Tibial nerve (tissue), 4 donors: Measurements from ENCODE around the gene PET100. TPM values are rescaled to one million over a fixed set of nuclear protein-coding genes. Genes with fewer than 3 reads are reported as not detected.

Source experiments
- DNase-seq, 2 donors: peaks; one replicate each; pipeline ENCODE4 v3.0.0-alpha.2; 2019; ENCODE audit warnings: low spot score in 2 of 2
- H3K27ac ChIP-seq, 4 donors: fragments of 200-600 bp; sonication (generic) in 3 of 4; one replicate each; pipeline ENCODE4 v1.5.1; 2017 to 2019; ENCODE audit warnings: mild to moderate bottlenecking in 1 of 4
- H3K27me3 ChIP-seq, 2 donors: fragments of 200-600 bp; sonication (generic) in 1 of 2; one replicate each; pipeline versions ENCODE4 v1.5.1 to v1.6.0; 2017 to 2019
- H3K36me3 ChIP-seq, 3 donors: fragments of 200-600 bp; sonication (generic); one replicate each; pipeline ENCODE4 v1.5.1; 2018 to 2019
- H3K4me1 ChIP-seq, 4 donors: fragments of 200-600 bp; sonication (generic) in 3 of 4; one replicate each; pipeline ENCODE4 v1.5.1; 2017 to 2019
- H3K4me3 ChIP-seq, 4 donors: fragments of 200-600 bp; sonication (generic) in 3 of 4; one replicate each; pipeline ENCODE4 v1.5.1; 2017 to 2019; ENCODE audit warnings: mild to moderate bottlenecking in 1 of 4, moderate library complexity in 1 of 4
- H3K9me3 ChIP-seq, 4 donors: fragments of 200-600 bp; sonication (generic) in 3 of 4; one replicate each; pipeline ENCODE4 v1.5.1; 2017 to 2019
- CTCF ChIP-seq, 5 experiments: fragments of 200-600 bp in 3 of 5; fragments of 450-650 bp in 2 of 5; sonication (generic) in 3 of 5; IDR thresholded peaks; one replicate each; pipeline ENCODE4 v1.5.1; 2016 to 2019; ENCODE audit warnings: antibody characterized with exemption in 5 of 5, mild to moderate bottlenecking in 3 of 5, moderate library complexity in 2 of 5
- EP300 ChIP-seq, 2 donors: sonication (generic); formaldehyde crosslinking; IDR thresholded peaks; one replicate each; pipeline ENCODE4 v1.6.1; 2017; ENCODE audit warnings: antibody characterized with exemption in 2 of 2, mild to moderate bottlenecking in 1 of 2
- POLR2A ChIP-seq, 2 donors: fragments of 450-650 bp; IDR thresholded peaks; one replicate each; pipeline ENCODE4 v1.6.1; 2017; ENCODE audit warnings: antibody characterized with exemption in 2 of 2, mild to moderate bottlenecking in 2 of 2, moderate library complexity in 2 of 2
- WGBS, 2 donors: methylation state at CpG; one replicate each; pipeline ENCODE4 v1.1.5; 2018; 5-methylcytosine and 5-hydroxymethylcytosine counted together
- total RNA-seq, 4 donors: library from RNA; depleted of rRNA; stranded (reverse); fragments of >200 nt; gene quantifications; one replicate each; pipeline ENCODE4 v1.1.0, GENCODE V29; 2016

The PET100 gene
- total RNA-seq, 4 donors from 2014 or later = 10.8 to 39.9 (median 30.6) TPM

DNA sequence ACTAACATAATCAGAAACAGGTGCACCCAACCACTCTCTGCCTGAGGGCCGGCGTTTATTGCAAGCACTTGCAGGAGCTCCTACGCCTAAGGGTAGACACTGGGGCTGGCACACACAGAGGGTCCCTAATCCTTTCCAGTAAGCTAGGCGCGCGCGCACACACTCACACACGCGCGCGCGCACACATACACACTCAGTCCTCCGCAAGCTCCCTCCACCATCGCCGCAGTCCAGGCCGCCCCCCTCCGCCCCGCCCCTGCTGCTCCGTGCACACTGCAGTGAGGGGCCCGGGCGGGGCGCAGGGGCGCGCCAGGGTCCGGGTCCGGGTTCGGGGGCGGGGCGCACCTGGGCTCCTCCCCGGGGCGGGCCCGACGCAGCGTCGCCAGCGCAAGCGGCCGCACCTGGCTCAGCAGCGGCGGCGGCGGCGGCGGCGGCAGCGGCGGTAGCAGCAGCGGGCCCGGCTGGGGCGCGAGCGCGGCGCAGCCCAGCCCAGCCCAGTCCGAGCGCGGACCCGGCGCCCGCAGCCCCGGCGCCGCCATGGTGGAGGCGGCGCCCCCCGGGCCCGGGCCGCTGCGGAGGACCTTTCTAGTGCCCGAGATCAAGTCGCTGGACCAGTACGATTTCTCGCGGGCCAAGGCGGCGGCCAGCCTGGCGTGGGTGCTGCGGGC, 34.0 kb upstream of the PET100 start, which contains the start of gene CAMSAP3:
TSS of gene CAMSAP3 (plus strand) at position 398 of the 668 bp plus-strand sequence. CDS start at position 538, 140 bp downstream.
- Histone ChIP-seq H3K27ac (peak within 1 kb of the TSS in 1 of 4 donors; percentile 34), H3K36me3 (no peaks in the 10 kb centered on the region)
- WGBS, 2 donors = 2 to 3% methylated on average over 19 to 45 of the region's 78 CpGs

DNA sequence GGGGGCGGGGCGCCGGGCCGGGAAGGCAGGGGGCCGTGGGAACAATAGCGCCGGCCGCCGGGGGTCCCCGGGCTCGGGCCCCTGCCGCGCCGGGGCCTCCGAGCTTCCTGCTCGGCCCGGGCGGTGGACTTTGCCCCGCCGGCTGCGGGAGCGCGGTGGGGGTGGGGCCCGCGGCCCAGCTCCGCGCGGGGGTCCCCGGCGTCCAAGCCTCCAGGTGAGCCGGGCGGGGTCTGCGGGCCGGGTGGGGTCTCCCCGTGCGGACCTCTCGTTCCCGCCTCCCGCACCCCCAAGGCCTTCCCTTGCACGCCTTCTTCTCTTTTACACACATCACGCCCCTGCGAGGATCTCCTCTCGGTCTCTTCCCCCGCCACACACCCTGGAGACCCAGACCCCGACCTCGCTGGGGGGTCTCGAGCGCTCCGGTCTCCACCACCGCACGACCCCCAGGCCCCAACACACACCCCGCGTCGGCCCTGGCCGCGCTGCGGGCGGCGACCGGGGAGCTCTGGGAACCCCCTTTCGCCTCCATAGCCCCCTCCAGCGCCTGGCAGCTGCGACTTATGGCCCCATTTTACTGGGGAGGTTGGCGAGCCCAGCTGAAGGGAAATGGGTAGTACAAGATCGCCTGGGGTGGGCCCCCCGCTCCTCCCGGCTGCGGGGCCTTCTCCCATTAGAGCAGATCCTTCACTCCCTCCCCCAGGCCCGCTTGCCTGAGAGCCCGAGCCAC, 33.2 kb upstream of the PET100 start:
- Histone ChIP-seq H3K9me3 (no peaks in the 10 kb centered on the region), H3K27ac (peak overlapping the region in 1 of 4 donors; percentile 34), H3K4me3 (peak overlapping the region in 2 of 4 donors; percentile 24 to 26), H3K36me3 (no peaks in the 10 kb centered on the region), H3K4me1 (peaks cover 0 to 10% (median 2%) of the 10 kb centered on the region in 4 donors), H3K27me3 (peaks cover 0 to 58% of the 10 kb centered on the region in 2 donors)
- 1 to 6% methylated on average over 26 to 46 of the region's 70 CpGs for WGBS, 2 donors
- no peak for DNase-seq
- TF ChIP-seq POLR2A (IDR thresholded peaks at IDR 0.05) = no peak
- no peak for TF ChIP-seq CTCF (IDR thresholded peaks at IDR 0.05)
- no peak for TF ChIP-seq EP300 (IDR thresholded peaks at IDR 0.05)

More for the DNA sequence above, 34.0 kb upstream of the PET100 start, which contains the start of gene CAMSAP3:
- Histone ChIP-seq H3K27me3 (peaks cover 0 to 58% of the 10 kb centered on the region in 2 donors), H3K9me3 (no peaks in the 10 kb centered on the region), H3K4me3 (peak within 1 kb of the TSS in 2 of 4 donors; percentile 24 to 26), H3K4me1 (peaks cover 0 to 10% (median 2%) of the 10 kb centered on the region in 4 donors)
- no peak for DNase-seq
- TF ChIP-seq CTCF (IDR thresholded peaks at IDR 0.05) (no peak), EP300 (IDR thresholded peaks at IDR 0.05) (no peak), POLR2A (IDR thresholded peaks at IDR 0.05) (no peak)

GRCh38 chr19:7597689-7598088, 31.9 kb upstream of the PET100 start:
- peaks cover 0 to 69% of the 10 kb centered on the region in 2 donors for H3K27me3 ChIP-seq
- no peak for DNase-seq
- H3K36me3 ChIP-seq = no peaks in the 10 kb centered on the region
- no peak overlapping the region for H3K27ac ChIP-seq
- peaks cover 0 to 10% (median 2%) of the 10 kb centered on the region in 4 donors for H3K4me1 ChIP-seq
- WGBS, 2 donors = 63 to 67% methylated on average over 9 of the region's 9 CpGs
- no peaks in the 10 kb centered on the region for H3K9me3 ChIP-seq
- H3K4me3 ChIP-seq = no peak overlapping the region
- no peak for TF ChIP-seq CTCF (IDR thresholded peaks at IDR 0.05)
- TF ChIP-seq EP300 (IDR thresholded peaks at IDR 0.05) = no peak
- no peak for TF ChIP-seq POLR2A (IDR thresholded peaks at IDR 0.05)

GRCh38 chr19:7598180-7598579, 31.4 kb upstream of the PET100 start:
- peaks cover 0 to 69% of the 10 kb centered on the region in 2 donors for H3K27me3 ChIP-seq
- no peaks in the 10 kb centered on the region for H3K36me3 ChIP-seq
- H3K4me3 ChIP-seq = no peak overlapping the region
- H3K9me3 ChIP-seq = no peaks in the 10 kb centered on the region
- no peak for TF ChIP-seq CTCF (IDR thresholded peaks at IDR 0.05)
- no peak for TF ChIP-seq POLR2A (IDR thresholded peaks at IDR 0.05)
- TF ChIP-seq EP300 (IDR thresholded peaks at IDR 0.05) = no peak
- DNase-seq = no peak
- 71 to 72% methylated on average over 6 of the region's 6 CpGs for WGBS, 2 donors
- H3K4me1 ChIP-seq = peaks cover 0 to 10% (median 2%) of the 10 kb centered on the region in 4 donors
- H3K27ac ChIP-seq = no peak overlapping the region

DNA sequence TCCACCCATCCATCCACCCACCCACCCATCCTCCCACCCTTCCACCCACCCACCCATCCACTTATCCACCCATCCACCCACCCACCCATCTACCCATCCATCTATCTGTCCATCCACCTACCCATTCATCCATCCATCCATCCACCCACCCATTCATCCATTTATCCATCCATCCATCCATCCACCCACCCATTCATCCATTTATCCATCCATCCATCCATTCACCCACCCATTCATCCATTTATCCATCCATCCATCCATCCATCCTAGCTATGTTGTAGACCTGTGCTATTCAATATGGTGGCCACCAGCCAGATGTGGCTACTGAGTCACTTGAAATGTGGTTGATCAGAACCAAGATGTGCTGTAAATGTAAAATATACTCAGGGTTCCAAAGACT, 28.9 kb upstream of the PET100 start:
- Histone ChIP-seq H3K36me3 (no peaks in the 10 kb centered on the region), H3K9me3 (no peaks in the 10 kb centered on the region), H3K4me3 (no peak overlapping the region), H3K4me1 (peaks cover 0 to 6% (median 2%) of the 10 kb centered on the region in 4 donors), H3K27ac (no peak overlapping the region), H3K27me3 (peaks cover 0 to 52% of the 10 kb centered on the region in 2 donors)
- DNase-seq = no peak
- no peak for TF ChIP-seq CTCF (IDR thresholded peaks at IDR 0.05)
- no peak for TF ChIP-seq POLR2A (IDR thresholded peaks at IDR 0.05)
- TF ChIP-seq EP300 (IDR thresholded peaks at IDR 0.05) = no peak
